DMS153 (cell line): ENCODE data around the gene AMPD3.

ENCODE experiments used
- DNase-seq: peaks from one replicate; lab custom pipeline; 2025; lab: John Stamatoyannopoulos, UW

Gene AMPD3

GRCh38 chr11:10438458-10438857 is 16.6 kb upstream of the AMPD3 start:
- no peak for DNase-seq

DNA sequence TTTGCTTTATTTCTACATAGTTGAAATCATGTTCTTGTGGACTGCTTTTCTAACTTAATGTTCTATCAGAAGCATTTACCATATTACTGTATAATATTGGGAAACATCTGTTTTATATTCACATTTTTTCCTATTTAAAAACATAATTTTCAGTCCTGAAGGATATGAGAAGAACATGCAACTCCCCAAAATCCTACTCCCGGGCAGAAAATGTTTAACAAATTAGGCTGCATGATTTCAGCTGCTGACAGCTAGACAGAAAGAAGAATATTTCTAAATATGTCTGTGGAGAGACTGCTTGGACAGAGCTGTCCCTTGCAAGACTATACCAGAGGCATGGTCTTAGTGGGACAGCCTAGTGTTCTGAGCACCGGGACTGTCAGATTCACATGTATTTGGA is 15.7 kb upstream of the AMPD3 start:
- DNase-seq: no peak

DNA sequence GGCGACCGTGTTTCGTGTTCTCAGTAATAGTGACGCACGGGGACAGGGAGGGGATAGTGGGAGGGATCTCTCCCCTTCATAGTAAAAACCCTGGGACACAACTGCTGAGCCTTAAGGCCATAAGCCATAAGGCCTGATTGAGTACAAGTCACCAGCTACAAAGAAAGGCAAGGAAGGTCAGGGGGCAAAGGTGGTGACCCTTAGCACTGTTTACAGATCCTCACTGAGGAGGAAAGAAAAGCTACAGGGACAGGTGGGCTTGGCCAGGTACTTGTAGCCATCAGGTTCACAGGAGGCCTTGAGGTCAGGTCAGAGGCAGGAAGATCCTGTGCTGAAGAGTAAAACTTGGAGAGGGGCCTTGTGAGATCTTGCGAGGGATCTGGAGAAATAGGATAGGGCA is 15.1 kb upstream of the AMPD3 start:
- no peak for DNase-seq

- no peak for DNase-seq
Measured at GRCh38 chr11:10440401-10440800, 14.7 kb upstream of the AMPD3 start.

GRCh38 chr11:10441091-10441490 is 14.0 kb upstream of the AMPD3 start:
- DNase-seq: no peak

- DNase-seq: no peak
Measured at GRCh38 chr11:10441652-10442503, 13.2 kb upstream of the AMPD3 start.

GRCh38 chr11:10443152-10443551 is 11.9 kb upstream of the AMPD3 start:
- DNase-seq: no peak

- no peak for DNase-seq
Measured at GRCh38 chr11:10443721-10444235, 11.3 kb upstream of the AMPD3 start.

GRCh38 chr11:10444725-10445315 is 10.2 kb upstream of the AMPD3 start:
- no peak for DNase-seq

DNA sequence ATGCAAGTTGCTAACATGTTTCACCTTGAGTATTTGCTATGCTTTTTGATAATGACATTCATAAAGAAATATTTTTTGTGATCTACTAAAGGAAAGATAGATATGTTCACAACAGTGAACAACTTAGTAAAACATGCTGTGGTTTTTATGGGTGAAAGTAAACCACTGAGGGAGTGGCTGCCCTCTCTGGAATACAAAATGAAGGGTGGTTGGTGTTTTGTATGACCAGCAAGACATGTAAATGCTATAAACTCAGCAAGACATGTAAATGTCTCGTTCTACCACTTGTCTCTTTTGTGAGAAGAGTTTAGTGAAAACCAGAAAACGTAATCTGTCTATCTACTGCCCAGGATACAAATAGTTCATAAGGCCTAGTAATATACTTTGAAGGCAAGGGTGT is 7.6 kb upstream of the AMPD3 start:
- DNase-seq: no peak

GRCh38 chr11:10450462-10451425 is 4.3 kb upstream of the AMPD3 start:
- DNase-seq: peak; percentile 69

- peak; percentile 69 for DNase-seq
Measured at GRCh38 chr11:10451426-10452116, 3.5 kb upstream of the AMPD3 start.

DNA sequence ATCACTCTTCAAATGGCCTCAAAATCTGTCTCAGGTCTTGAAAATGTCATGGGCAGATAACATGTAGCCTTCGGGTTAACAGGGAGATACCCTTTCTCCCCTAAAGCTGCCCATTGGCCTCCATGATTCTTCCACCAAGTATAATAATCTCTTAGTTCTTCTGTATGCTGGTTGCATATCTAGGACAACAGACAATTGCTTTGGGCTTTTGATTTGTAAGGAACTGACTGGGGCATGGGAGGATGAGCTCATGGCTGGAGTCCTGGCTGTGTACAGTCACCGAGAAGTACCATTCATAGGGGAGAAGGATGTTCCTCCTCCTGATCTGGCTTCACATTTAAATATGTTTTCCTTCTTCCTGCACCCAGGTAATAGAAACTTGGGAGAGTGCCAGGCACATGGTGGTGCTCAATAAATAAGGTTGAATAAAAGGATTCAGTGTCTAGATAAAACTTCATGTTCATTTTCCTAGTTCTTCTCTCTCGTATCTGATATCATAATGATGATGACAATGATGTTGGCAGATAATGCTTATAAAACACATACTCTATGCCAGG is 2.8 kb upstream of the AMPD3 start:
- peak; percentile 39 for DNase-seq

DNA sequence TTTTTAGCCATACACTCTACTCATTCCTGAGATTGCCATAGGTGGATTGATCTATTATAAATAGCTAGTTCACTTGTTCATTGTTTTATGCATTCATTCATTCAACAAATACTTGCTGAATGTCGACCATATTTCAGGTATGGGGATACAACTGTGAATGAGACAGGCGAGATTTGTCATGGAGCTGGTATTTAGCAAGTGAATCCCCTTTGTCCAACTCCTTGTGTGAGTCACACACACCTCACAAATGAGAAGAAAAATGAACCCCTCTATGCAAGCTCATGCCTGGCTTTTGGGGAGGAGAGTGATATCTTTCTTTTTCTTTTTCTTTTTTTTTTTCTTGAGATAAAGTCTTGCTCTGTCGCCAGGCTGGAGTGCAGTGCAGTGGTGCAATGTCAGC is 1.8 kb upstream of the AMPD3 start:
- DNase-seq: no peak

GRCh38 chr11:10455637-10456487 is 798 bp downstream of the AMPD3 start:
- peak; percentile 67 for DNase-seq

GRCh38 chr11:10456519-10456918 is 1.5 kb downstream of the AMPD3 start:
- no peak for DNase-seq

DNA sequence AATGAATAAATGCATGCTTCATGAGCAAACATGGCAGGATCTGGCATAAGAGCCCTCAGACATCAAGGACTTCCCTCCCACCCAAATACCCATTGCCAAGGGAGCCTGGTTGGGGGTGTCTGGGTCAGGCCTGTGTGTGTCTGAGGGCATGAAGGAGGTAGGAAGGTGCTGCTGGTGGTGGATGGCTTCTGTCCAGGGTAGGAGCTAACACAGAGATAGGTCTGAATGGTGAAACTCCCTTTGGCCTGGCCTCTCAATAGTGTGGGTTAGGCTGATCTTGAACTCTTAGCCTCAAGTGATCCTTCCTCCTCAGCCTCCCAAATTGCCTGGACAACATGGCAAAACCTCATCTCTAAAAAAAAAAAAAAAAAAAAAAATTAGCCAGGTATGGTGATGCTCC is 2.8 kb downstream of the AMPD3 start:
- DNase-seq: no peak

DNA sequence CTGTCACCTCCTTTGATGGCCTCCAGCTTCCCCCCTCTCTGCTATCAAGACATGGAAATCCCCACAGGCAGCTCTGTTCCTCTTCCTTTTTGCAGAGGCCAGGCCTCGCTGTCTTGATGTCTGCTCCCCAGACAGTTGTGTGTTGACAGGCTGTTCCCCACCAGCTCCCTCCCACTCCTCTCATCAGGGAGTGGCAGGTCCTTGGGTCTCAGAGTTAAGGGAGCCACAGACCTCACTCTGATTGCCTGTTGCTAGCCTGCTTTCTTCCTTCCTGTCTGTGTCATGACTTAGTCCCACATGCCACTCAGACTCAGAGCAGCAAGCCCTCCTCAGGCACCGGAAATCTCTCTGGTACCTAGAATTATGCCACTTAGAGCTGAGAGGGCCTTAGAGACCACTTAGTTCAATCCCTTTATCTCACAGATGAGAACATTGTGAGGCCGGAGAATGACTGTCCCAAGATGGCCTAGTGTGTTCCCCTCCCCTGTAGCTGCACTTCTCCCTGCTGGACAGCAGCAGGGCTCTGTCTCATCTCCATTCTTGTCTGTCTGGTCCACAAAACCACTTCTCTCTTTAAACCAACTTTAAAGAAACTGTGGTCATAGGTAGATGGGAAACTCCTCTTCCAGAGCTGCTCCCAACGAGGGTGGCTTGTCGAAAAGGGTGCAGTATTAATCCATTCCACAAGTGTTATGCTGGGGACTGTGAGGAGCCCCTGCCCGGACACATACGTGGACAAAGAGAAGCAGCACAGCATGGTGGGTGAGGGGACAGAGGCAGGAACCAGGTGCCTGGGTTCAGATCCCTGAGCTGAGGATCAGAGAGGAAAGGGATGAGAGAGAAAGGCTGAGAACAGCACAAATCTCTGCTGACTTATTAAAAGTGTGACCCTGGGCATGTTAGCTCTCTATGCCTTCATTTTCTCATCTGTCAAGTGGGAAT is 4.2 kb downstream of the AMPD3 start:
- no peak for DNase-seq

DNA sequence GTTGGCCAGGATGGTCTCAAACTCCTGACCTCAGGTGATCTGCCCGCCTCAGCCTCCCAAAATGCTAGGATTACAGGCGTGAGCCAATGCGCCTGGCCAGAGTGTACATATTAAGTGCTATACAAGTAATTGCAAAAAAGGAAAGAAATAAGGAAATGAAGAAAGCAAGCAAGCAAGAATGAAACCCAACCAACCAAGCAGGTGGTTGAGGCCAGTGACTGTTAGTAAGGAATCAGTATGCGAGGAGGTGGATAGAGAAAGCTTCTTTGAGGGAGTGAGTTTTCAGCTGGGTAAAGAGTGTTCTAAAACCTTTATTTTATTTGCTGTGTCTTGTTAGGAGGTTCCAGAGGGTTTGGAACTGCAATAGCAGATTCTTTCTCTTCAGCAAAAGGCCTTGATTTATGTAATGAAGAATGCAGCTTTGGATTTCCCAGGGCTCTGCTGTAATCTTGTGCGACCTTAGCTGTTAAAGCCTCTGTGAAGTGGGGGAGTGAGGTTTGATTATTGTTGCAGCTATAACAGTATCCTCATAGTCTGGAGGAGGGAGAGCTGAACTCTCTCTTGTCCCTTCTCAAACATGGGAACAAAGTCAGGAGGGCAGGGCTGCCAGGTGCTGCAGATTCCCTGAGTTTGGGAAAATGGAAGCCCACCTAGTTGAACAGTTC is 5.7 kb downstream of the AMPD3 start:
- DNase-seq: no peak
